HG02970 (cell line): ENCODE measurements around the gene NLRX1.
"Not testable (repeated sequence)": the region's sequence is repeated elsewhere in the genome, so short reads cannot be mapped to it uniquely, and the experiment has no call there.

Experiments
- ATAC-seq: cut with Tn5 transposase; IDR thresholded peaks from one replicate; pipeline ENCODE4 v1.9.1; 2021; ENCODE audit warnings: mild to moderate bottlenecking, moderate library complexity, moderate number of reproducible peaks; ENCODE audit not compliant: unreplicated experiment, low FRiP score

Gene NLRX1

DNA sequence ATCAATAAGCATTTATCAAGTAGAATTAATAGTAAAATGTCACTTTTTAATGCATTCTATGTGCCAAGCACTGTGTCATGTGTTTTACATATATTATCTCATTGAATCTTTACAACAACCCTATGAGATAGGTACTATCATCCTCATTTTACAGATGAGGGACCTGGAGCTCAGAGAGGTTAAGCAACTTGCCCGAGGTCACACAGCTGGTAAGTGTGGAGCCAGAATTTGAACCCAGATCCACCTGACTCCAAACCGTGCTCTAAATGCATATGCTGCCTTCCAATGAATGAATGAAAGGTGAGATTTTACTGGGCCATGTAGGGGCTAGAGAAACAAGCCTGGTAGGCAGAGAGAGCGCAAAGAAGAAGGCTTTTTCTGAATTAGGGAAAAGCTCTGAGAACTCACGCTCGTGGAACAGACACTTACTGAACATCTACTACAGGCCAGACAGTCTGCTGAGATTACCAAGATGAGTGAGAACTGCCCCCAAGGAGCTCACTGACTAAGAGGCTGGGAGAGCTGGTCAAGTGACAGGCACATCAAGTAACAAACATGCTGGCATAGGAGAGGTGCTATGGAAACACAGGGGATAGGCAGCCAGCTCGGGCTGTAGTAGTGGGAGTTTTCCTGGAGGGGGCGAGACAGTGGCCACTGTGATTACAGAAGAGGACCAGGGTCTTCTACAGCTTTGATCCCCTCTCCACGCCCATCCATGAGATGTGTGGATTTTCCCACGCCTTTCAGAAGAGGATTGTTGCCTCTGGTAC, 15.3 kb upstream of the NLRX1 start:
- no peak for ATAC-seq

DNA sequence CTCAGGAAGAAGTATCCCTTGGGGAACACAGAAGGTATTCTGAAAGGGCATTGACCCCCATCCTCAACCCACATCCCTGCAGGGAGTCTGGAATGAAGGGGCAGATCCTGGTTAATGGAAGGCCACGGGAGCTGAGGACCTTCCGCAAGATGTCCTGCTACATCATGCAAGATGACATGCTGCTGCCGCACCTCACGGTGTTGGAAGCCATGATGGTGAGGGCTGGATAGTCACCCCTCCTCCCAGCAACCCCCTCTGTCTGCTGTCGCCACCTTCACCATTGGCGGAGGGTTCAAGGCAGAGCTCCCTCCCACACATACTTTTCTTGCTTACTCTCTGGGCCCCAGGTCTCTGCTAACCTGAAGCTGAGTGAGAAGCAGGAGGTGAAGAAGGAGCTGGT, 14.3 kb upstream of the NLRX1 start:
- ATAC-seq: no peak

DNA sequence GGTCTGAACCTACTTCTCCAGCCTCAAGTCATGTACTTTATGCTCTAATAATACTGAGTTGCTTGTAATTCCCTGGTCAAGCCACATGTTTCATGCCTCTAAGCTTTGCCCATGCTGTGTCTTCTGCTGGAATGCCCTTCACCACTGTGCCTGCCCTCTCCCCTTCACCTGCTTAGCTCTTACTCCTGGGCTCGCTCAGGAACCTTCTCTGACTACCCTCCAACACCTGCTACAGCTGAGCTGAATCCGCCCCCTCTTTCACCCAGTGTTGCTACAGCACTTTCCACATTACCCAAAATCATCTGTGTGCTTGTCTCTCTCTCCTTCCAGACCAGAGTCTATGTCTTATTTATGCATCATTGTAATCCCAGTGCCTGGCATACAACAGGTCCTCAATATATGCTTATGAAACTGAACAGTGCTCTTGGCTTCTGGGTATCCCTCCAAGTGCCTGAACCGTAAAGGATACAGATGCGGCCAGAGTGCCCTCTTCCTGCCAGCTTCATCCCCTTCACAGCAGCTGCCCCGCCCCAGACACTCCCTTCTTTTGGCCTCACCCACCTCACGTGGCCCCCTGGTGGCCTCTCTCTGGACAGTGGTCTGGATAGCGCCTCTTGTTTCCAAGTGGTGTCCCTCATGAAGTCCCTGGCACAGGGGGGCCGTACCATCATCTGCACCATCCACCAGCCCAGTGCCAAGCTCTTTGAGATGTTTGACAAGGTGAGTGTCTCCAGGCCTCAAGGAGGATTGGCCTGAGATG, 12.6 kb upstream of the NLRX1 start:
- no peak for ATAC-seq

DNA sequence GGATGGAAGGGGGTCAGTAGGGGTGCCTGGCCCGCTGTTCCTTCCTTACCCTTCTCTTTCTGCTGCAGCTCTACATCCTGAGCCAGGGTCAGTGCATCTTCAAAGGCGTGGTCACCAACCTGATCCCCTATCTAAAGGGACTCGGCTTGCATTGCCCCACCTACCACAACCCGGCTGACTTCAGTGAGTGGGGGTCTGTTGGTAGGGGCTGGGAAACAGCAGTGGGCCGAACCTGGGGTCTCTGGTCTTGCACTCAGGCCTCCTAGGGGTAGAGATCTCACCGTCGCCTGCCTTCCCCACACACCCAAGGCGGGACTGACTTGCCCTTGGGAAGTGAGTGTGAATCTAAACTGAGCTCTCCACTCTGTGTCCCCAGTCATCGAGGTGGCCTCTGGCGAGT, 12.0 kb upstream of the NLRX1 start:
- ATAC-seq: no peak

DNA sequence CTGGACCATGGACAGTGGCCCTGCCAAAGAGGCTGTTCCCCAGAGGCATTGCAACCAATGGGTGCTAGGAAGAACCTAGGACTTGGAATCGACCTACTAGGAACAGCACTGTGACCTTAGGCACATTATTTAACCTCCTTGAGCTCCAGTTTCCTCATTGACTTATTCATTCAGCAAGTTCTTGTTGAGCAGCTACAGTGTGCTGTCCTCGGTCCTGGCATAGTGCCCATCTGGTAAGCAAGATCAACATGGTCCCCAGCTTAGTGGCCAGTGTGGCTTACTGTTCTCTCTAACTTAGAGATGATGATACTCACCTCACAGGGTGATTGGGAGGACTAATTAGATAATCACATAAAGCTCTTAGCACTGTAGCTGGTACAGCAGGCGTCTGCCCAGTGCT, 11.5 kb upstream of the NLRX1 start:
- no peak for ATAC-seq

DNA sequence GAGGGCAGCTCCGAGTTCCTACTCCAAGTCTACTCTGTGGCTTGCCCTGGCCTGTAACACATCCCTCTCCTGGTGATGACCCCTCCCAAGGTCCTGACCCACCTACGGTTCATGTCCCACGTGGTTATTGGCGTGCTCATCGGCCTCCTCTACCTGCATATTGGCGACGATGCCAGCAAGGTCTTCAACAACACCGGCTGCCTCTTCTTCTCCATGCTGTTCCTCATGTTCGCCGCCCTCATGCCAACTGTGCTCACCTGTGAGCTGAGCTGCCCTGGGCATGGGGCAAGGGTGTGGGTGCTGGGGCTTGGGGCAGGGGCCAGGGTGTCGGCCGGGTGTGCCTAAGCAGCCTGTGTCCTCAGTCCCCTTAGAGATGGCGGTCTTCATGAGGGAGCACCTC, 10.1 kb upstream of the NLRX1 start:
- no peak for ATAC-seq

DNA sequence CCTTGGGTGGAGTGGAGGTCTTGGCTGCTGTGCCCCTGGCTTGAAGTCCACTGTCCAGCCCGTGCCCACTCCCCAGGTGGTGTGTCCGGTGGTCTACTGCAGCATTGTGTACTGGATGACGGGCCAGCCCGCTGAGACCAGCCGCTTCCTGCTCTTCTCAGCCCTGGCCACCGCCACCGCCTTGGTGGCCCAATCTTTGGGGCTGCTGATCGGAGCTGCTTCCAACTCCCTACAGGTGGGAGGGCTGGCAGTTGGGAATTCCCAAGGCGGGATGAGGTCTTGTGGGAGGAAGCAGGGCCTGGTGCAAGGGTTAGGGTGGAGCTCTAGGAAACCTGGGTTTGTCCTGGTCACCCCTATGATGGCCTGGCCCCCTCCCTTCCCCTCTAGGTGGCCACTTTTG, 8.4 kb upstream of the NLRX1 start:
- no peak for ATAC-seq

DNA sequence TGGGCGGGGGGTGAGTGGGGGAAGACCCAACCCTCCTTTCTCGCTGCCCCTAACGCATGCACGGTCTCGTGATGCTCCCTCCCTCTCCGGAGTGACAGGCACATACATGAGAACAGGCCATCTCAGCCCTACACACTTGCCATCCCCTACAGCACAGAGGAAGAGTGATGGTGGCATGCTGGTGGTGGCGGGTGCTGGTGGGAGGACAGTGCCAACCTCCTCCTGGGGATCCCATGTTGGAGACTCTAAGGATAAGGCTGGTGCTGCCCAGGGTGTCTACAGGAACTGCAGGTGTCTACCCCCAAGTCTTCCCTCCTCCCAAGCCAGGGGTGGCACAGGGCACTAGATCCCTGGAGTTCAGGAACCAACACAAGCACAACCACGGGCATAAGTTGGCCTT, 6.7 kb upstream of the NLRX1 start:
- no peak for ATAC-seq

DNA sequence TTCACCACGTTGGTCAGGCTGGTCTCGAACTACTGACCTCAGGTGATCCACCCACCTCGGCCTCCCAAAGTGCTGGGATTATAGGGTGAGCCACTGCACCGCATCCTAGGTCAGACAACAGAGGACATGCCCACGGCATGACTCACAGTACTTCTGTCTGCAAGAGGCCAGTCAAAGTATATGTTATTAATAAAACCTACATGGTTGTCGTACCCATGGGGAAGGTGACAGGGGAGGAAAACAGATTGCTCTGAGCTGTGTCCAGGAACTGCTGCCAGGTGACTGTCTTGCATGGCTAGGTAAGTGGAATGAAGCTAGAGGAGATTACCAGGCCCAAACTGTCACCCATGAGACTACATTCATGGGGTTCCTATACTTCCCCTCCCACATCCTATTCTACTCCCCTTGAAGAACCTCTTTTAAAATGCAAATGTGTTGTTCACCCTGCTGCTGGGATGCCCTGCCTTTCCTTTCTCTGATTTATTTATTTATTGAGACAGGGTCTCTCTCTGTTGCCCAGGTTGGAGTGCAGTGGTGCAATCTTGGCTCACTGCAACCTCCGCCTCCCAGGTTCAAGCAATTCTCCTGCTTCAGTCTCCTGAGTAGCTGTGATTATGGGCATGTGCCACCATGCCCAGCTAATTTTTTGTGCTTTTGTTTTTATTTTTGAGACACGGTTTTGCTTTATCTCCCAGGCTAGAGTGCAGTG, 2.0 kb upstream of the NLRX1 start:
- no peak for ATAC-seq

DNA sequence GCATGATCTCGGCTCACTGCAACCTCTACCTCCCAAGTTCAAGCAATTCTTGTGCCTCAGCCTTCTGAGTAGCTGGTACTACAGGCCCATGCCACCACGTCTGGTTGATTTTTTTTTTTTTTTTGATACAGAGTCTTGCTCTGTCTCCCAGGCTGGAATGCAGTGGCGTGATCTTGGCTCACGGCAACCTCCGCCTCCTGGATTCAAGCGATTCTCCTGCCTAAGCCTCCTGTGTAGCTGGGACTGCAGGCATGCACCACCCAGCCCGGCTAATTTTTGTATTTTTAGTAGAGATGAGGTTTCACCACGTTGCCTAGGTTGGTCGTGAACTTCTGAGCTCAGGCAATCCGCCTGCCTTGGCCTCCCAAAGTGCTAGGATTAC, 1.5 kb upstream of the NLRX1 start:
- not testable (repeated sequence) for ATAC-seq

DNA sequence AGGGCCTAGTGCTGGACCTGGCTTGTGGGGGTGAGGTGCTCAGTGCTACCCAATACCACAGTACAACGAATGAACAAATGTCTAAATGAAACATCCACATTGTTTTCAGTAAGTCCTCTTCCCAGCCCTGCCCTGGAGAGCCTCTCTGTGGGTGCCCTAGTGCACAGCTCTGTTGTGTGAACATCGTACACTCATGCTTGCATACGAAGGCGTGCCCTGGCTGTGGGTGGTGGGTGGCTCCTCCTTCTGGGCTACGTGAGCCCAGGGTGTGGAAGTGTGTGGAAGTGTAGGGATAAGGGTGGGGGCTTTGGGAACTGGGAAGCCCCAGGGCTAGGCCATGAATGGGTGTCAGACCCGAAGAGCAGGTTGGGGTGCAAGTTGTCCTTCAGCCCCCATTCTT, 592 bp upstream of the NLRX1 start:
- no peak for ATAC-seq

DNA sequence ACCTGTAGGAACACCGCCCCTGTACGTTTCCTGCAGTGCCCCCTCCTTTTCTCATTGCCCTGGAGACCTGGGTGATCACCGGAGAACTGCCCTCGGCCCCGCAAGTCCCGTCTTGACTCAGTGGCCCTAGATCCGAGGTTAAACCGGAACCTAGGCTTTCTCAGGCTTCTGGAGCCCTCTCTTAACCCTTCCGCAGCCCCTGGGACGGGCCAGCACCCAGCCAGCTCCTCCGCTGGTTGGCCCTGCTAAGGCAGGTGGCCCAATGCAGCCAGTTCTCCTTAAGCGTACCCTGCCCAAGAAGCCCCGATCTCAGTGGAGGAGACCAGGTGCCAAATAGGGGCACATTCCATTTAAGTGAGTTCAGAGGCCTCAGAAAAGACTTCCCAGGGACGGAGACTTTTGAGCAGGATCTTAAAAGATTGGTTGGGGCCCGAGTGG, 776 bp downstream of the NLRX1 start:
- no peak for ATAC-seq

DNA sequence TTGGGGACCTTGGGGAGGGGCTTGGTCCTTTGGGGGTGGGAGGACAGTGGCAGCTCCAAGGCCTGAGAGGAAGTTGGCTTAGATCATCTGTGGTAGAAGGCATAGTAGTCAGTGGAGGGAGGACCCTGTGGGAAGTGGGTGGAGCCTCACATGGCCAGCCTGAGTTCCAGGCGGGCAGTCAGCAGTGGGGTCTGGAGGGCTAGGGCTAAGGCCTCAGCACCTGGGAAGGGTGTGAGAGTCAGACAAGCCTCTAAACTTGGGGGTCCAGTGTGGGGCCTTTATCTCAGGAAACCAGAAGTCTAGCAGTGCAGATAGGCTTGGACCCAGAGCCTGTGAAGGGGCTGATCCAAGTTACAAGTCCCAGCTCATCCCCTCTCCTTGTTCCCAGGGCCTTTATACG, 4.0 kb downstream of the NLRX1 start:
- ATAC-seq: no peak

DNA sequence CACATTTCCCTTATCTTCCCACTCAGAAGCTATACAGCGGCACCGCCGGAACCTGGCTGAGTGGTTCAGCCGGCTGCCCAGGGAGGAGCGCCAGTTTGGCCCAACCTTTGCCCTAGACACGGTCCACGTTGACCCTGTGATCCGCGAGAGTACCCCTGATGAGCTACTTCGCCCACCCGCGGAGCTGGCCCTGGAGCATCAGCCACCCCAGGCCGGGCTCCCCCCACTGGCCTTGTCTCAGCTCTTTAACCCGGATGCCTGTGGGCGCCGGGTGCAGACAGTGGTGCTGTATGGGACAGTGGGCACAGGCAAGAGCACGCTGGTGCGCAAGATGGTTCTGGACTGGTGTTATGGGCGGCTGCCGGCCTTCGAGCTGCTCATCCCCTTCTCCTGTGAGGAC, 4.9 kb downstream of the NLRX1 start:
- ATAC-seq: no peak

DNA sequence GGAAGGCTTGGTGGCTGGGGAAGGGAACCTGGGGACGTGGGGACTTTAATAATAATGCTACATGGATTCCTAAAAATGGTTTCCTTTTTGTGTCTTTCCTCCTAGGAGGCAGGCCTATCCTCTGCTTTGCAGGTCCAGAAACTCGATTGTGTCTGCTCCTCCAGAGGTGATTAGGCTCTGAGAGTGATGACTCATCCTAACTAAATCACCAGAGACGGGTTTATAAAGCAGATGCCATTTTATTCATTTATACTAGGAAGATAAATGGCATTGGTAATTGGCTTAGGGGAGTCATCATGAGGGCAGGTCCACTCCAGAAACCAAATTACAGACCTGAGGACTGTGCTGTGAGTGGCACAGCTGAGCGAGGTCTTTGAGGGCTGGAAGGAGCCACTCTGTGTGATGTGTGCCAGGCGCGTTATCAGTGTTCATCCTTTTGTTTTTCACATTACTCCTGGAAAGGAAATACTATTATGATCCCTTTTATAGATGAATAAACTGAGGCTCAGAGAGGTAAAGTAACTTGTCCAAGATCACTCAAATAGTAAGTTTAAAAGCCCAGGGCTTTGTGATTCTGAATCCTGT, 7.1 kb downstream of the NLRX1 start:
- no peak for ATAC-seq

DNA sequence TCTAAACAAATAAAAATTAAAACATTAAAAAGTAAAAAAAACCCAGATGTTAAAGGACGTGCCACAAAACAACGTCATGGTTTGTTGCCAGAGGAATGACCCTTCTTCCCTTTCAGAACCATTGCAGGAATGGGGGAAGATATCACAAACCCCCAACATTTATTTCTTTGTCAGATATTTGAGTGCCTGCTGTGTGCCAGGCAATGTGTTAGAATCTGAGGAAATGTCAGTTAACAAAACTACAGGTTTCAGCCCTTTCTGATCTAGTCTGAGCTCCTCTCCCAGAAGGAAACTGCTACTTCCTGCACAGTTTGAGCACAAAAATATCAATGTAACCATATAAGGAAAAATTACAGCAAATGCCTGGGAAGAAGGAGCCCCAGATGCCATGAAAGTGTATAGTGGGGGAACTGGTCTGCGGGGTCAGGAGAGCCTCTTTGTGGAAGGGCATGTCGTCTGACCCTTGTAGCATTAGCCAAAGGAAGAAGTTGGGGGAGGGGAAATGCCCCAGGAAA, 9.7 kb downstream of the NLRX1 start:
- ATAC-seq: no peak

DNA sequence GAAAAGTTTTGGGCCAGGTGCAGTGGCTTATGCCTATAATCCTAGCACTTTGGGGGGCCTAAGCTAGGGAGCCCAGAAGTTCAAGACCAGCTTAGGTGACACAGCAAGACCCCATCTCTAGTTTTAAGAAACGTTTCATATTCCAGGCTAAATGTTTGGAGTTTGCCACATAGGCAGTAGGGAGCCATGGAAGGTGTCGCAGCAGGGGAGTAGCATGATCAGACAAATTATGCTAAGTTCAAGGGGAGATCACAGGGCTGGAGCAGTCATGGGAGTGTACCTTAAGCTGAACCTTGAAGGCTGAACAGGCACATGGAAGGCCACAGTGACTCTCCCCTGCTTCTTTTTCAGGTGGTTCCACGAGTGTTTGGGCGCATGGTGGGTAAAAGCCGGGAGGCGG, 10.8 kb downstream of the NLRX1 start:
- ATAC-seq: no peak

DNA sequence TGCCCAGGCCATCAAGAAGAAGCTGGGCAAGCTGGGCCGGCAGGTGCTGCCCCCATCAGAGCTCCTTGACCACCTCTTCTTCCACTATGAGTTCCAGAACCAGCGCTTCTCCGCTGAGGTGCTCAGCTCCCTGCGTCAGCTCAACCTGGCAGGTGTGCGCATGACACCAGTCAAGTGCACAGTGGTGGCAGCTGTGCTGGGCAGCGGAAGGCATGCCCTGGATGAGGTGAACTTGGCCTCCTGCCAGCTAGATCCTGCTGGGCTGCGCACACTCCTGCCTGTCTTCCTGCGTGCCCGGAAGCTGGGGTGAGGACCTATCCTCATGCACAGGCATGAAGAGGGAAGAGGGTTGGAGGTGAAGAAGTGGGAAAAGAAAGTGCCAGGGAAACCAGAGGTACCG, 11.5 kb downstream of the NLRX1 start:
- ATAC-seq: no peak

DNA sequence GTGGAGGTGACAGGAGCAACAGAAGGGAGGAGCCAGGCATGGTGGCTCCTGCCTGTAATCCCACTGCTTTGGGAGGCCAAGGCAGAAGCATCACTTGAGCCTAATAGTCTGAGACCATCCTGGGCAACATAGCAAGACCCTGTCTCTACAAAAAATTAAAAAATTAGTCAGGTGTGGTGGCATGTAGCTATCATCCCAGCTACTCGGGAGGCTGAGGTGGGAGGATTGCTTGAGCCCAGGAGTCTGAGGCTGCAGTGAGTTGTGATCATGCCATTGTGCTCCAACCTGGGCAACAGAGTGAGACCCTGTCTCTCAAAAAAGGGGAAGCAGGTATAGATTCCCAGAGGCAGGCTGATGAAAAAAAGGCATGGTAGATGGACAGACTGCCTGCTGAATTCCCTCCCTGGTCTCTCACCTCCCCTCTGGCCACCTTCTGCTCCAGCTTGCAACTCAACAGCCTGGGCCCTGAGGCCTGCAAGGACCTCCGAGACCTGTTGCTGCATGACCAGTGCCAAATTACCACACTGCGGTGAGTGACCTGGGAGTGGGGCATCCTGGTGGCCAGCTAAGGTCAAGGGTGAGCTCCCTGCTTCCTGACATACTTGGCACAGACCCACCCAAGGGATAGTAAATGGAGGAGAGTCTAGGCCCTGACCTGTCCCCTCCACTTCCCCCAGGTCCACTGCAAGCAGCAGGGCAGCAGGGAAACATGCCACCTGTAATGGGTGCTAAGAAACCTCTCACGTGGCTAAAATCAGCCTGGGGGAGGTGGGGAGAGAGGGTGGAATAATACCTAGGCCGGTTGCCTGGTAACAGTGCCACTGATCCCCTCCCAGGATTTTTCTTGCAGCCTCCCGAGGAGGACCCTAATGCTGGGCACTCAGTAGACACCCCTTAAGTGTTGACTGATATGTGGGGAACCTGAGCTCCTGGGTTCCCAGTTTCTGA, 12.5 kb downstream of the NLRX1 start:
- ATAC-seq: no peak
